Frontal cortex (tissue), 4 donors: Measurements from ENCODE around the gene NOXA1. TPM values are rescaled to one million over a fixed set of nuclear protein-coding genes. Genes with fewer than 3 reads are reported as not detected.
"Not testable (repeated sequence)": the region's sequence is repeated elsewhere in the genome, so short reads cannot be mapped to it uniquely, and the experiment has no call there.

Experiments used
- DNase-seq, 2 donors: peaks; one replicate each; pipeline ENCODE4 v3.0.0; 2012; ENCODE audit warnings: low spot score in 2 of 2
- FAIRE-seq: peaks from 2 replicates; lab custom pipeline; 2012; peaks lifted over from hg19 to GRCh38; lab: Jason Lieb, UNC
- total RNA-seq: library from RNA; depleted of rRNA; stranded (reverse); fragments of >200 nt; gene quantifications from one replicate; pipeline ENCODE4 v1.2.3, GENCODE V29; 2014
- donor health status: control.
- donor health status: control.
- donor health status: control.

The NOXA1 gene
- total RNA-seq, 1 donor from 2014 or later: 1.2 TPM

- DNase-seq: no peak
- FAIRE-seq: no peak
These were observed 19.9 kb upstream of the NOXA1 start for GRCh38 chr9:137403269-137403668.

DNA sequence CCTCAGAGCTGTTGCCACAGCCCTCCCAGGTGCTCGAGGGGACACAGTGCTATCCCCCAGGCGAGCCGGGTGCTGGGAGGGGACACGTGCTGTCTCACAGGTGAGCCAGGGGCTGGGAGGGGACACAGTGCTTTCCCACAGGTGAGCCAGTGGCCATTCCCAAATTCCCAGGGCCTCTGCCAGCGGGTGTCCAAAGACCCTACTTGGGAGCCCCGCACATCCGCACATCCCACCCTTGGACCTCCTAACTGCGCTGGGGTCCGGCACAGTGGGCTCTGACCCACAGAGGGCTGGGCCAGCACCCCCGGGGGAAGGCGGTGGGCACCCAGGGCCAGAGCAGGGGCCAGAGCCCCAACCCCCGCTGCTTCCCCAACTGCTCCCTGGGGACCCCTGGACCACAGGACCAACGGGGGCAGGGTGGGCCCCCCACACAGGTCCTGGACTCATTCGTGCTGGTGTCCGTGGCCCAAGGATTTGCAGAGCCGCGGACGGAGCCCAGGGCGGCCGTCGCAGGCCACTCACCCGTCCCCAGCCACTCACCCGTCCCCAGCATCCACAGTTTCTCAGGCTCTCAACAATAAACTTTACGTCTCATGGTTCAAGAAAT, 18.1 kb upstream of the NOXA1 start:
- FAIRE-seq: no peak
- DNase-seq: no peak

DNA sequence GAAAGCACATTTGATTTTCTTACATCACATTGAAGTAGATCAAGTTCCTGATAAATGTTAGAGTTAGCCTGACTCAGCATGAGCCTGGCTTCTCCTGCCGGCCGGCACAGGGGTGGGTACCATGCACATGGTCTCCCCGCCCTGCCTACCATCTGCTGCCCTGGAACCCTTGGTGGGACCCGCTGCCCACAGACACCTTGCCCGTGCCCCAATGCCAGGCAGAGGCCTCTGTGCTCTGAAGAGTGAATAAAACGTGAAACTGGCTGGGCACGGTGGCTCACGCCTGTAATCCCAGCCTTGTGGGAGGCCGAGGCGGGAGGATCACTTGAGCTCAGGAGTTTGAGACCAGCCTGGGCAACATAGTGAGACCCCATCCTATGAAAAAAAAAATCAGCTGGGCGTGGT, 17.5 kb upstream of the NOXA1 start:
- FAIRE-seq (no peak), DNase-seq (no peak)

DNA sequence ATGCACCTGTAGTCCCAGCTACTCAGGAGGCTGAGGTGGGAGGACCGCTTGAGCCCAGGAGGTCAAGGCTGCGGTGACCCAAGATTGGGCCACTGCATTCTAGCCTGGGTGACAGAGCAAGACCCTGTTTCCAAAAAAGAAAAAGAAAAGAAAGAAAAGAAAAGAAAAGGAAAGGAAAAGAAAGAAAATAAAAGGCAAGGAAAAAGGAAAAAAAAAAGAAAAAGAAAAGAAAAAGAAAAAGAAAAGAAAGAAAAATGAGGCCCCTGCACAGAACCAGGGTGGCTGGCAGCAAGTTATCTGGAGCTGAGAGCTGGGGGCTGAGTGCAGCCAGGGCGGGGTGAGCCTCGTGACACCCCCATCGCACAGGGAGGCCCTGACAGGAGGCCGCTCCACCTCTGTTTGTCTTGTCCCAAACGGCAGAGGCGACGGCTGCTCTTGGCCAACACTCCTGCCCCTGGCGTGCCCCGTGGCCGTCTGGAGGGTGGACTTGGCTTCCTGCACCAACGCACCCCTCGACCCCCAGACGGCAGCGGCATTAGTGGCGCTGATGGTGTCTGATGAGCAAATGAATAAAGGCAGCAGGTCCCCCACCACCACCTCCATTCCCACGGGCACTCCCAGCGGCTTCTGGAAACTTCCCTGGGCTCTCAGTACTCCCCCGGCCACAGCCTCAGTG, 17.0 kb upstream of the NOXA1 start:
- DNase-seq: no peak
- no peak for FAIRE-seq

GRCh38 chr9:137406876-137407589, 16.2 kb upstream of the NOXA1 start:
- DNase-seq (peak; percentile 87 to 94), FAIRE-seq (no peak)

DNA sequence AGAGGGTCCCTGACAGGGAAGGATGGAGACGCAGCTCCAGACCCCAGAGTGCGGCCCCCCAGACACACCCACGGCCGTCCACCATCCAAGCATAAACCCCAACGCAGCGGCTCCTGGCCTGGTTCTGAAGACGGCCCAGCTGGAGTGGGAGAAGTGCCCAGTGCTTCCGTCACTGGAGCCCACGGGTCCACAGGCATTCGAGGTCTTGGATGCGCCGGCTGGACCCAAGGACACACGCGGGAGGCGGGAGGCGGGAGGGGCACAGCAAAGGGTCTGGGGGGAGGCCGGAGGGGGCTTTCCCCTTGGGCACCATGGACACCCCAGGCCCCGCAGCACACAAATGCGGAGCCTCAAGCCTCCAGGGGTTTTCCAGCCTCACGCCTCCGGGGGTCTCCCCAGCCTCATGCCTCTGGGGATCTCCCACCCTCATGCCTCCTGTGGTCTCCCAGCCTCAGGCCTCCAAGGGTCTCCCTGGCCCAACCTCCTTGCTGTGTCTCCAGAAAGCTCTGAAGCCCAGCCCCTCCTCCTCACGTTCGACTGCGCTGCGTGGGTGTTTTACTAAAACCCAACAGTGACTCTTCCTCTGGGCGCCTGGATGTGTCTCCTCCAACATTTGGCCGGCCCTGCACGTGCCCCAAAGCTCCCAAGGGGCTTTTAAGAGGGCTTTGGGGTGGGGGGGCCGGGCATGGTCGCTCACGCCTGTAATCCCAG, 15.4 kb upstream of the NOXA1 start:
- DNase-seq (peak in 1 of 2 donors; percentile 71), FAIRE-seq (no peak)

DNA sequence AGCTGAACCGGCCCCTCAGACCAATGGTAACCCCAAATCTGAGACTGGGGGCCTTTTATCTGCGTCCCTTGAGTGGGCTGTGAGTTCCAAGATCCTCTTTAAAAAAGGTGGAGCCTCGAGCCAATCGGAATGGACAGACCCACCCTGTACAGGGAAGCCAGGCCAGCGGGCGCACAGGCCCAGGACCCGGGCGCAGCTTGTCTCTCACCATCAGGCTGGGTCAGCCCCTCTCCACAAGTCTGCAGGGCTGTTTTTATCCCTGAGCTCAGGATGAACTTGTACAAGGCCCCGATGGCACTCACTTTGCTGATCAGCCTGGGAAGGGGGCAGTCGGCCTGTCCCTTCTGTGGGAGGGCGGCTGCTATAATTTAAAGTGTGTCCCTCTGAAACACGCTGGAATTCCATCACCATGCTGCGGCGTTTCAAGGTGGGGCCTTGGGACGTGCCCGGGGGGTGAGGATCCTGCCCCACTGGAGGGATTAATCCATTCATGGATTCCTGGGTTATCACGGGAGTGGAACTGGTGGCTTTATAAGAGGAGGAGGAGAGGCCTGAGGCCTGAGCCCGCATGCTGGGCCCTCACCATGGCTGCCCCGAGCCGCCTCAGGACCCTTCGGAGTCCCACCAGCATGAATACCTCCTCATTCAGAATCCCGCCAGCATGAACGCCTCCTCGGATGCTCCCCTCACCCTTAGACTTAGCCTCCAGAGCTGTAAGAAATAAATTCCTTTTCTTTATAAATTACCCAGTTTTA, 14.4 kb upstream of the NOXA1 start:
- no peak for FAIRE-seq
- no peak for DNase-seq

DNA sequence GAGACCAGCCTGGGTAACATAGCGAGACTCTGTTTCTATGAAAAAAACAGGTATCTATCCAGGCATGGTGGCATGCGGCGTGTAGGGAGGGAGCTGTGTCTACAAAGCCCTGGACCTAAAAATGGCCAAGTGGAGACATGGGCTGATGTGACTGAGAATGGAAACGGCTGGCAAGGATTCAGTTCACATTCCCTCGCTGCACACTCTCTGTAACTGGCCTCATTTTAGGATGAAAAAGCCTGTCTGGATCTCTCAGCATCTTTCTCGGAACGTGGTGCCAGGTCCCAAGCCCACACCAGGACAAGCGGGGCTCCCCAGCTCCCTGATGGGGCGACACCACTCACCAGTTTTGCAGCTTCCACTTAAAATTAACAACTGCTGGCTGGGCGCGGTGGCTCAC, 13.7 kb upstream of the NOXA1 start:
- FAIRE-seq (no peak), DNase-seq (no peak)

- not testable (repeated sequence) for FAIRE-seq, DNase-seq
These were observed 12.8 kb upstream of the NOXA1 start for GRCh38 chr9:137410236-137410890.

DNA sequence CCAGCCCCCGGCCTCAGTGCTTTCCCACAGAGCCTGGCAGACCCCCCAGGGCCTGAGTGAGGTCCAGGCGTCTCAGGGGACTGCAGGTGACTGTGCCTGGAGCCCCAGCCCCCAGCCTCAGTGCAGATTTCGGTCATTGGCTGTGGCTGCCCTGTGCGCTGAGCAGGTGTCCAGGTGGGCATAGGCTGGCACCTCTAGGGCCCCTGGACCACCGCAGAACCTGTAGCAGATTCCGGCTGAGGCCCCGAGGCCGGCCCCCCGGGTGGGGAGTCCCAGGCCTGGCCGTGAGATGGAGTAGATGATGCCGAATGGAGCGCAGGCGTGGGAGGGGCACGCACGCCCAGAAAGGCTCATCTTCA, 12.3 kb upstream of the NOXA1 start:
- DNase-seq (no peak), FAIRE-seq (no peak)

DNA sequence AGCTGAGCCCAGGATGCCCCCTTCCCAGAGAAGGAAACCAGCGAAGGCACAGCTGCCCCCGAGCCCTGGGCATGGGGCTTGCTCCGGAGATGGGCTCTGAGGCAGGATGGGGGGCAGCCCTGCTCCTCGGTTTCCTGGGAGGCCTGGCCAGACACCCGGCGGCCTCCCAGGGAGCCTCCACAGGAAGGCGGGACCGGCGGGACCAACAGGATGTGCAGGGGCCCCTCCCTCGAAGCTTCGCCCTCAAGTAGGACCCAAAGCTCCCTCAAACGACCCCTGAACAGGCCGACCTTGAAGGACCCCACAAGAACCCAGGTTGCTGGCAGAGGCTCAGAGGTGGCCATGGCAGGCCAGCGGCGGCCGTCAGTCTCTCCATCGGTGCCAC, 11.9 kb upstream of the NOXA1 start:
- no peak for FAIRE-seq

DNA sequence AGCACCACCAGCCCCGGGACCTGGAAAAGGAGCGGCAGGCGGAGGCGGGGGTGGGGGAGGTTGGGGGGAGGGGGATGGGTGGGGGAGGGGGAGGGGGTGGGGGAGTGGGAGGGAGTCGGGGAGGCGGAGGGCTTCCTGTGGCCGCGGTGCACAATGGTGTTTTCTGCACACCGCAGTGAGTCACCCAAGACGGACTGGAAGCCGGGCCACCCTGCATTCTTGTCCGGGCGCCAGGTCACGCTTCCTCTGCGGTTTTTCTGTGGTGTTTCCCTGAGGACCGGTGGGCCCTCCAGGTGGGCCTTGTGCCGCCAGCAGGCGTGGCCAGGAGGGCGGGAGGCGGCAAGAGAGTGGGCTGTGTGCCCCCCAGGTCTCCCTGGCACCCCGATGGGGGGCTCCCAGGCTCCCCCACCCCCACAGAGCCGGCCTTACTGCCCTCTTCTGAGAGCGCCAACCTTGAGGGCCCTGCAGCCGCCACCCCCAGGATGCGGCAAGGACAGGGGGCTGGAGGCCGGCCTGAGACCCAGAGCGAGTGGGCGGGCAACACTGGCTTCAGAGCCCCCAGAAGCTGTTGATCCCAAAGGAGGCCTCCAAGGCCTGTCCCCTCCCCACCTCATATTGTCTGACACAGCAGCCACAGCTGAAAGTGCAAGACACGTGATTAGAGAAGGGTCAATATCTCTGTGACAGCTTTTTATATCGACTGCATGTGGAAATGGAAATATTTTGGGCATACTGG, 11.4 kb upstream of the NOXA1 start:
- DNase-seq (peak in 1 of 2 donors; percentile 64), FAIRE-seq (no peak)

More for the DNA sequence above, 11.9 kb upstream of the NOXA1 start:
- no peak for DNase-seq

DNA sequence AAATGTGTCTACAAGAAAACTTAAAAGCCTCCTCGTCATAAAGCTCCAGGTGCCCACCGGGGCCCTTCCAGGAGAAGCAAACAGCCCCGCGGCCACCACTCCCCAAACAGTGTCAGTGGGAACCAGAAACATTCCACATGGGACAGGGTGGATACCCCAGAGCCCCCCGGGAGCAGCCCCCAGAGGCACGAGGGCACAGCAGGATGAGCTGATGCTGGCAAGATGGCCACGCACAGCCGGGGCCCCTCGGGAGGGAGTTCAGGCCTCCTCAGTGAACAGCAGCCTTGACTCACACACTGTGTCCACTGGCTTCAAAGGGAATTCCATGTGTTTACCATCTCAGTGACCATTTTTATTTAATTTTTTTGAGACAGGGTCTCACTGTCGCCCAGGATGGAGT, 10.8 kb upstream of the NOXA1 start:
- FAIRE-seq: no peak
- no peak for DNase-seq

- FAIRE-seq: no peak
- no peak for DNase-seq
These were observed 7.7 kb upstream of the NOXA1 start for GRCh38 chr9:137415451-137415850.

- DNase-seq (no peak), FAIRE-seq (no peak)
These were observed 7.1 kb upstream of the NOXA1 start for GRCh38 chr9:137416006-137416562.

- no peak for DNase-seq
- no peak for FAIRE-seq
These were observed 6.5 kb upstream of the NOXA1 start for GRCh38 chr9:137416563-137417151.

GRCh38 chr9:137417161-137418021, 5.8 kb upstream of the NOXA1 start:
- DNase-seq (no peak), FAIRE-seq (no peak)
